NCI-H2081 (cell line): ENCODE results near the gene NENF.
"Not testable (repeated sequence)": the region's sequence is repeated elsewhere in the genome, so short reads cannot be mapped to it uniquely, and the experiment has no call there.

Experiments
- DNase-seq, 2 experiments: peaks; one replicate each; lab custom pipeline; 2025; lab: John Stamatoyannopoulos, UW

The NENF gene

GRCh38 chr1:212460376-212460775, 27.7 kb downstream of the NENF start:
- DNase-seq, result no peak

DNA sequence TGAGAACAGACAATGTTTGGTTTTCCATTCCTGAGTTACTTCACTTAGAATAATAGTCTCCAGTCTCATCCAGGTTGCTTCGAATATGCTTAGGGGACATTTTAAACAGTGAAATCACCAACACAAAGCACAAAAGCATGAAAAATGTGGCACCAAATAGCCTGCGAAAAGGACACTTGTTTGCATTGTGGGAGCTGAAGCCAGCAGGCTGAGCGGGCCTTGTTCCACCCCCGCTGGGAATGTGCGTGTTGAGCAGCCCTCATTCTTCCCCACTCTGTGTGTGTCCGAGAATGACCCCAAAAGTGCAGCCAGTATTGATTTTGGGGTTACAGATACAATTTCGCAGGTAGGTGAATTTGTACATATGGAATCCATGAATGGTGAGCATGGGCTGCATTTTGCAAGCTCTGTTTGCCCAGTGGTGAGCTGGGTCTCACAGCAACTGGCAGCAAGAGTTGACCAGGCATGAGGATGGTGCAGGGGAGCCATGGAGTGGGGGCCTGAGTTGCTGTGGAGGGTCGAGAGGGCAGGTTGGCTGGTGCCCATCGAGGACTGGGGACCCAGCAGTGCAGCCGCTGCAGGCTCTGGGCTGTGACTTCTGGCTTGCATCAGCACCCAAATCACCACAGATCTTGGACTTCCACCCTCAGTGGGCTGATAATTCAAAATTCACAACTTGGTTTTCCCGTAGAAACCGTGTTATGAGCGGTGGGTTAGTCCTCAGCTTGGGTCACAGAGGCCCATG, 29.4 kb downstream of the NENF start:
- no peak for DNase-seq

GRCh38 chr1:212463565-212464285, 31.0 kb downstream of the NENF start:
- DNase-seq, result no peak

GRCh38 chr1:212465311-212465710, 32.6 kb downstream of the NENF start:
- no peak for DNase-seq

DNA sequence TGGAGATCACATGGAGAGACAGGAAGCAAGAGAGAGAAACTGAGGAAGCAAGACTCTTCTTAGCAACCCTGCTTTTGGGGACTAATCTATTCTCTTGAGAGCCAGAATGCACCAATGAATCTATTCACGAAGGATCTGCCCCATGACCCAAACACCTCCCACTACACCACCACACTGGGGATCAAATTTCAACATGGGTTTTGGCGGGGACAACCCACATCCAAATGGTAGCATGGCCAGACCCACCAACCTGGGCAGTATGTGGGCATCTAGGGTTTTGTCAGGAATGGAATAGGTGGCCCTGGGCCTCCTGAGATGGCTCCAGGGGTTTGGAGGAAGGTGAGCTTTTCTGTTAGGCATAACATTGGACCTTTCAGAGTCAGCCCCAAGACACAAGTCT, 33.7 kb downstream of the NENF start:
- no peak for DNase-seq

GRCh38 chr1:212466898-212467650, 34.4 kb downstream of the NENF start:
- no peak for DNase-seq

DNA sequence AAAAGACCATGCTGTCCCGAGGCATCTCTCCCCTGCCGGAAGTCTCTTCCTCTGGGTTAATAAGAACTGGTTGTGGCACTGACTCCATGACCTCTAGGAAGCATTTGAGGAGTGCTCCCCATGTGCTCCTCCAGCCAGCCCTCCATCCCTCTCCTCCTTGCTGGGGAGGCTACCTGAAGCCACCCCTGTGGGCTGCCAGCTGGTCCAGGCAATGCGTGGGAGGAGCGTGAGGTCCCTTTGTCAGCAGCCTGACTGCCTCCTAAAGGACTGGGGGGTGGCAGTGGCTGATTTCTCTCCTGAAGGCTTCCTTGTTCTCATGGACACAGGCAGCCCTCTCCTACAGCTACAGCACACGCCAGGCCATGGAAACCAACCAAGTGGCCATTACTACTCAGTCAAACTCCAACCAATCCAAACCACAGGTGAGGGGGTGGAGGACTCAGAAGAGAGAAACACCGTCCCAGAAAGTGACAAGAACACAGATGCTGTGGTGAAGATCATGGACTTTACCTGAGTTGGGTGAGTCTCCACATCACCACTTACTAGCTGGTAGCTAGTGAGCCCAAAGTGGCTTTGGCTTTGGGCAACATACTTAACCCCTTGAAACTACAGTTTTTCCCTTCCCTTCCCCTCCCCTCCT, 35.2 kb downstream of the NENF start:
- no peak for DNase-seq

DNA sequence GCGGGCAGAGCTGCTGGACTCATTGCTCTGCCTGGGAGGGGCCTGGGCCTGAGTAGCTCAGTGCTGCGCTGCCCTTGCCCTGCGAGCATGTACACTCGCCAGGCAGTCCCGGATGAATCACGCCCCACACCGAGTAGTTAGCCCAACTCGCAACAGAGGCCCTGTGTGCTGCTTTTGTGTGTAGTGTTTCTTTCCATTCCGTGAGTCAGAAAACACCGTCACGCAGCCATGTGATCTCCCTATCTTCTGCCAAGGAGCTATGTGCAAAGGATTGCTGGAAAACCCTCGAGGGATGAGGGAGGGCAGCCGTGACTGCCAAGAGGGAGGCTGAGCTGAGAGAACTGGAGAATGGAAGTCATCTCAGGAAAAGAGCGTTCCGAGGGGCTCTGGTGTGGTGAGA, 37.3 kb downstream of the NENF start:
- no peak for DNase-seq

DNA sequence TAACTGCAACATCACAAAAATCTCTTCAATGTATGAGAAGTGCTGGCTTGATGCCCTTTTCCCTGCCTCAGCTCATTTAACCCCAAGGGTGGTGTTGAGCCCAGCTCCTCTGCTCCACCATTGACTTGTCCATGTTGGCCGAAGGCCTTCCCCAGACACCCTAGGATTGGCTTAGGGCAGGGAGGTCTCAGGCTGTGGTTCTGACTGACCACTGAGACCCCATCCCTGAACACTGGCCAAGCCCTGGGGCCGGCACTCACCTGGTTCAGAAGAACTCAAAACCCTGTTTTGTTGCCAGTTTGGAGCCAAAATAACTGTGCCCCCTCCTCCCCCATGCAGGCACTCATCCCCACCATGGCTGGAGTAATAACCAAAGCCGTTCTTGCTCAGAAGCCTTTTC, 38.6 kb downstream of the NENF start:
- DNase-seq, result no peak

DNA sequence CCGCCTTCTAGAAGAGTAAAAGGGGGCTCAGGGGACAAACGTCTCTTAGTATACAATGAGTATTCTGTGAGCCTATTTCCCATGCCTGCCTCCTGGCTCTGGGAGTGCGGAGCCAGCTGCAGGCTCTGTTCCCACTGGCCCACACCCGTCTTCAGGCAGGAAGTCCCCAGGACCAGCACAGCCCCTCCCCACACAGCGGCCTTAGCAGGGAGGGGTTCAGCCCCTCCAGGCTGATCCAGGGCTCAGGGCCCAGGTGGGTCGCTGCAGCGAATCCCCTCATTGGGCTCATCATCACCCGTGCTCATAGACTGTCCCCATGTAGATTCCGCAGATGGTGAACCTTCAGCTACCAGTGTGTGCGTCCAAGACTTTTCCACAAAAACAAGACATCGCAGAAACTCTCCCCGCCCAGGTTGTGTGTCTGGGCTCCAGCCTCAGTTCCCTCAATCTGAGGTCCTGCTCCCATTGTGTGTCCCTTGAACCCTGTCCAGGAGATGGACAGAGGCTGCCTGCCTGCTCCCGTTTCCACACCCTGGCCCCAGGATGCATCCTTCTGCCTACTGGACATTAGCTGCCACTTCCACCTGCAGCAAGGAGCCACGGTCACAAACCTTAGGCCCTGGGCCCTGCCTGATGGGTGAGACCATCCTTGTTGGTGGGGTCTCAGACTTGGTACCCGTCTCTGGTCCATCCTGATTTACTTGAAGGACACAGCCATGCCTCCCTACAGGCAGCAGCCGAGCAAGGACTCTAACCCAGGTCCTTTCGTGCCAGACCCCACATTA, 39.4 kb downstream of the NENF start:
- peak in 1 of 2 experiments; percentile 20 for DNase-seq

DNA sequence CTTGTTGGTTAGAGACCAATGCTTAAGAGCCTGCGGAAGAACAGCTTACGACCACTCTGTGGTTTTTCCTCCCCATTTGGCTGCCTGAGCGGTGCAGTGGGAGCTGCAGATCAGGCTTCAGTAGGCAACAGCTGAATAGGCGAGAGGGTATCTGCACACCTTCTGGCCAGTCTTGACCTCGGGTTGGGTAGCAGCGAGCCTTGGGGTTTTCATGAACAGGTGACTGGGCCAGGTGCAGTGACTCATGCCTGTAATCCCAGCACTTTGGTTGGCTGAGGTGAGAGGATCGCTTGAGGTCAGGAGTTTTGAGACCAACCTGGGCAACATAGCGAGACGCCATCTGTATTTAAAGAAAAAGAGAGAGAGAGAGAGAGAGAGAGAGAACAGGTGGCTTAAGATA, 41.0 kb downstream of the NENF start:
- no peak for DNase-seq

GRCh38 chr1:212475151-212475550, 42.4 kb downstream of the NENF start:
- no peak for DNase-seq

GRCh38 chr1:212475831-212476230, 43.1 kb downstream of the NENF start:
- DNase-seq, result not testable (repeated sequence)

- DNase-seq, result peak; percentile 91 to 92
These were observed 44.4 kb downstream of the NENF start for GRCh38 chr1:212477014-212477679.

DNA sequence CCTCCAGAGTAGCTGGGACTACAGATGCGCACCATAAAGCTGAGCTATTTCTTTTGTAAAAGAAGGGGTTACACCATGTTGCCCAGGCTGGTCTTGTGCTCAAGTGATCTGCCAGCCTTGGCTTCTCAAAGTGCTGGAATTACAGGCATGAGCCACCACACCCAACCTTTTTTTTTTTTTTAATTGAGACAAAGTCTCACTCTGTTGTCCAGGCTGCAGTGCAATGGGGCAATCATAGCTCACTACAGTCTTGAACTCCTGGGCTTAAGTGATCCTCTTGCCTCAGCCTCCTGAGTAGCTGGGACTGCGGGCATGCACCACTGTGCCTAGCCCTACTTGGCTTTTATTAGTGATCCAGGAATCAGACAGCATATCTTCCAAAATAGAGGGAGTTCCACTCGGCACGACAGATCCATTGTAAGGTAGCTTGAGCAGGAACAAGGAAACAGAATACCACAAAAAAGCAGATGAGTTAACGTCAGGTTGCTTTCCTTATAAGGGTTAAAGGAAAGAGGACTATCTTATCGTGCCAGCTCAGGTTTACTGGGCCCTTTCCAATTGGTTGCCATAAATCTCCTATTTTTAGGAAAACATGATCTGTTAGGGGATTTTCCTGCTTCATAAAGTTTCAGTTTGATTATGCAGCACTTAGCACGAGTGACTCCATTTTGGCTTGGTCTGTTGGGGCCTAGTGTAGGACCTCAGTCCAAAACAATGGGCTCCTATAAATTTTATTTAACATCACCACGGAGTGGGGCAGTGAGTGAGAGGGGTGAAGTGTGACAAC, 45.2 kb downstream of the NENF start:
- no peak for DNase-seq

GRCh38 chr1:212478467-212479025, 45.8 kb downstream of the NENF start:
- DNase-seq, result no peak

DNA sequence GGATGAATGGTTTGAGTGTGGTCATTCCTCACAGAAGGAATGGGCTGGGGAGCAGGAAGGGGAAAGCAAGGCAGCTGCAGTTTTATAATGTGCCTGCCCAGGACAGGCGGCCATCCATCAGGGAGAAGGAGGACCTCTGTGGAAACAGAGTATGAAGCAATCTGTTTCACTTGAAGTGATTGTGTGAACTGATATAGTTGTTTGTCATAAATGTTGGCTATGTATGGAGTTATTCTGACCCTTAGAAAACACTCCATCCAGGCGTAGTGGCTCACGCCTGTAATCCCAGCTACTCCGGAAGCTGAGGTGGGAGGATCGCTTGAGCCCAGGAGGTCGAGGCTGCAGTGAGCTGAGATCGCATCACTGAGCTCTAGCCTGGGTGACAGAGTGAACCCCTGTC, 46.5 kb downstream of the NENF start:
- DNase-seq, result no peak

GRCh38 chr1:212480711-212481437, 48.2 kb downstream of the NENF start:
- not testable (repeated sequence) for DNase-seq

DNA sequence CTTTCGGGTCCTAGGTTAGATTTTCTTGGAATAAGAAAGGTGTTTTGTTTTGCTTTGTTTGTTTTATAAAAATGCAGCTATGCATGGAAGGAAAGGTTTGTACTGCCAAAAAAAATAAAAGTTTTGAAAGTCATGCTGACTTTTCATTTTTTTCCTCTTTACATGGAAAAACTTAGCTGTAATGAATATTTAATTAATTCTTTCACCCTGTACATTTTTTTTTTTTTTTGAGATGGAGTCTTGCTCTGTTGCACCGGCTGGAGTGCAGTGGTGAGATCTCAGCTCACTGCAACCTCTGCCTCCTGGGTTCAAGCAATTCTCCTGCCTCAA, 48.7 kb downstream of the NENF start:
- no peak for DNase-seq
